Spleen (tissue), 7 donors: ENCODE results near the gene HPSE.

Experiments used
- POLR2A ChIP-seq, 3 donors: fragments of 450-650 bp; IDR thresholded peaks; one replicate each; pipeline ENCODE4 v1.5.1; 2017; ENCODE audit warnings: antibody characterized with exemption in 3 of 3, mild to moderate bottlenecking in 1 of 3
- TF ChIP-seq, protein P1 (sequence below), 11 experiments: fragments of 200-600 bp in 7 of 11; fragments of 450-650 bp in 4 of 11; sonication (generic) in 4 of 11; IDR thresholded peaks in 8 of 11; conservative IDR thresholded peaks in 3 of 11; 1 replicate in 7 of 11; 2 replicates in 4 of 11; pipeline versions ENCODE4 v1.4.0 to v1.8.0; 2016 to 2021; ENCODE audit warnings: antibody characterized with exemption in 11 of 11, inconsistent platforms in 4 of 11, mild to moderate bottlenecking in 1 of 11
- donor health status: DM: no; HTN: no; CAD: no; lungs with moderate emphysema.
- donor health status: DM: no; HTN: no; CAD: no.
- donor health status: DM: no; HTN: no; CAD: no.

DNA sequence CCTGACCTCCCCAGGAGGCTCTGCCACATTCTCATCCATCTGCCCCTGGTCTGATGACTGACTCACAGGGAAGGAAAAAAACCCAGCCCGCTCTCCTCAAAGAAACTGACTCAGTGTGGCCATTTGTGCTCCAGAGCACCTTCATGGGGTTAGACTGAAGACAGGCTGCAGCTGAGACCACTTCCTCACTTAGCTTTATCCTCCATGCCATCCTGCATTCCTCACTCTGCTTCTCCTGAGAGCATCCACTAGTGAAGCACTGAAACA lies 35.9 kb upstream of the HPSE start:
- TF ChIP-seq, protein P1, sequence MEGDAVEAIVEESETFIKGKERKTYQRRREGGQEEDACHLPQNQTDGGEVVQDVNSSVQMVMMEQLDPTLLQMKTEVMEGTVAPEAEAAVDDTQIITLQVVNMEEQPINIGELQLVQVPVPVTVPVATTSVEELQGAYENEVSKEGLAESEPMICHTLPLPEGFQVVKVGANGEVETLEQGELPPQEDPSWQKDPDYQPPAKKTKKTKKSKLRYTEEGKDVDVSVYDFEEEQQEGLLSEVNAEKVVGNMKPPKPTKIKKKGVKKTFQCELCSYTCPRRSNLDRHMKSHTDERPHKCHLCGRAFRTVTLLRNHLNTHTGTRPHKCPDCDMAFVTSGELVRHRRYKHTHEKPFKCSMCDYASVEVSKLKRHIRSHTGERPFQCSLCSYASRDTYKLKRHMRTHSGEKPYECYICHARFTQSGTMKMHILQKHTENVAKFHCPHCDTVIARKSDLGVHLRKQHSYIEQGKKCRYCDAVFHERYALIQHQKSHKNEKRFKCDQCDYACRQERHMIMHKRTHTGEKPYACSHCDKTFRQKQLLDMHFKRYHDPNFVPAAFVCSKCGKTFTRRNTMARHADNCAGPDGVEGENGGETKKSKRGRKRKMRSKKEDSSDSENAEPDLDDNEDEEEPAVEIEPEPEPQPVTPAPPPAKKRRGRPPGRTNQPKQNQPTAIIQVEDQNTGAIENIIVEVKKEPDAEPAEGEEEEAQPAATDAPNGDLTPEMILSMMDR (IDR thresholded peaks at IDR 0.05 in 8 of 11, conservative IDR thresholded peaks at IDR 0.05 in 3 of 11) = no peak
- TF ChIP-seq POLR2A (IDR thresholded peaks at IDR 0.05) = no peak
